Measurements from ENCODE around the gene IQCC.

IQCC gene

DNA sequence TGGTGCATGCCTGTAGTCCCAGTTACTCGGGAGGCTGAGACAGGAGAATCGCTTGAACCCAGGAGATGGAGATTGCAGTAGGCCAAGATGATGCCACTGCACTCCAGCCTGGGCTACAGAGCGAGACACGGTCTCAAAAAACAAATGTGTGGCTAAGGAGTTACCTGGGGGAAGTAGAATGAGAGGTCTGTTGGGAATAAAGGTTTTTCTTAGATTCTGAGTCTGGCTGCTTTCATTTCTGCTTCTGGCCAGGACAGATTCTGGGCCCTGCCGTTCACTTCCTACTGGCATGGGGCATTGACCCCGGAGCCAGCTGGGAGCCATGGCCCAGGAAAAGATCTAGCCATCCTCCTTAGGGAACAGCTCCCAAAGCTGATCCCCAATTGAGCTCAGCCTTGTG is 3.0 kb downstream of the IQCC start:
- ChIA-PET CTCF (interaction anchor here (0.5 kb wide), 1 partner anchor 108 kb away, joined by 5 read pairs; no protein-coding TSS in a partner anchor), POLR2A (interaction anchor here (0.6 to 1.4 kb wide), 7 partner anchors 8 to 136 kb away, joined by 3 to 8 read pairs (median 3); partner anchors contain the start of genes CCDC28B and TMEM39B)
- H3K27ac ChIP-seq (ENCODE audit: extremely low read depth, low read depth, low read length) = no peak overlapping the region
- peaks cover 0 to 46% of the 10 kb centered on the region in 2 experiments; a peak in 1 of 3 replicates for H3K36me3 ChIP-seq (ENCODE audit: control insufficient read depth in 2 of 2, insufficient read depth in 1 of 2, low read length in 2 of 2)
- no peak overlapping the region for H3K4me3 ChIP-seq (ENCODE audit: low read depth, low read length)
- no peaks in the 10 kb centered on the region for H3K9me3 ChIP-seq (ENCODE audit: control insufficient read depth, insufficient read depth, low read depth, low read length)
- no peak for TF ChIP-seq ZNF19 (tag by site-specific recombination; IDR thresholded peaks at IDR 0.05; ENCODE audit: low read depth)
- TF ChIP-seq ZNF624 (tag by site-specific recombination; IDR thresholded peaks at IDR 0.05) = no peak
- TF ChIP-seq RBAK (tag by site-specific recombination; IDR thresholded peaks at IDR 0.05) = no peak
- no peak for TF ChIP-seq OVOL3 (tag by site-specific recombination; IDR thresholded peaks at IDR 0.05)
- no peak for TF ChIP-seq ZBTB21 (tag by site-specific recombination; IDR thresholded peaks at IDR 0.05)
- 0 out of 2 replicates have a peak, but pooled peaks have one; percentile 20 for TF ChIP-seq MZF1 (tag by site-specific recombination; IDR thresholded peaks at IDR 0.05; ENCODE audit: borderline replicate concordance)
- TF ChIP-seq KLF8 (tag by site-specific recombination; IDR thresholded peaks at IDR 0.05) = no peak
- no peak for TF ChIP-seq TRIM28 (IDR thresholded peaks at IDR 0.05; ENCODE audit: borderline replicate concordance, low read length)
- peaks cover 4% of the 10 kb centered on the region for H3K4me1 ChIP-seq (ENCODE audit: control insufficient read depth, insufficient read depth, low read length)

- no peaks in the 10 kb centered on the region for H3K9me3 ChIP-seq (ENCODE audit: control insufficient read depth, insufficient read depth, low read depth, low read length)
- CTCF ChIA-PET = interaction anchor here (1.0 kb wide), 1 partner anchor 107 kb away, joined by 3 read pairs; no protein-coding TSS in a partner anchor
- H3K4me3 ChIP-seq (ENCODE audit: low read depth, low read length) = no peak within 1 kb of the TSS
- H3K27ac ChIP-seq (ENCODE audit: extremely low read depth, low read depth, low read length) = no peak within 1 kb of the TSS
- peaks cover 4% of the 10 kb centered on the region for H3K4me1 ChIP-seq (ENCODE audit: control insufficient read depth, insufficient read depth, low read length)
- H3K36me3 ChIP-seq (ENCODE audit: control insufficient read depth in 2 of 2, insufficient read depth in 1 of 2, low read length in 2 of 2) = peaks cover 0 to 43% of the 10 kb centered on the region in 2 experiments; a peak in 1 of 3 replicates
- POLR2A ChIA-PET = interaction anchor here (0.6 to 1.4 kb wide), 7 partner anchors 8 to 185 kb away, joined by 3 to 8 read pairs (median 3); partner anchors contain the start of genes BSDC1, CCDC28B and TMEM39B
- TF ChIP-seq MZF1 (tag by site-specific recombination; IDR thresholded peaks at IDR 0.05; ENCODE audit: borderline replicate concordance) (0 out of 2 replicates have a peak, but pooled peaks have one; percentile 6), ZSCAN5A (tag by site-specific recombination; IDR thresholded peaks at IDR 0.05) (no peak), ZNF433 (tag by site-specific recombination; IDR thresholded peaks at IDR 0.05; ENCODE audit: low read depth) (no peak), ZSCAN18 (tag by site-specific recombination; IDR thresholded peaks at IDR 0.05) (no peak), ZNF23 (tag by site-specific recombination; IDR thresholded peaks at IDR 0.05; ENCODE audit: borderline replicate concordance) (no peak), INSM2 (tag by site-specific recombination; IDR thresholded peaks at IDR 0.05) (peak; percentile 85), ZNF621 (tag by site-specific recombination; IDR thresholded peaks at IDR 0.05) (no peak), ZNF707 (tag by site-specific recombination; IDR thresholded peaks at IDR 0.05) (no peak), ZNF239 (tag by site-specific recombination; IDR thresholded peaks at IDR 0.05) (peak; percentile 88), ZNF600 (tag by site-specific recombination; IDR thresholded peaks at IDR 0.05) (peak; percentile 94), ZNF623 (tag by site-specific recombination; IDR thresholded peaks at IDR 0.05) (no peak), ZNF175 (tag by site-specific recombination; IDR thresholded peaks at IDR 0.05) (no peak), ZEB2 (tag by site-specific recombination; IDR thresholded peaks at IDR 0.05) (no peak), ZNF214 (tag by site-specific recombination; IDR thresholded peaks at IDR 0.05; ENCODE audit: borderline replicate concordance) (no peak), HOXC10 (CRISPR knock-in tag; IDR thresholded peaks at IDR 0.05) (no peak), ZNF701 (tag by site-specific recombination; IDR thresholded peaks at IDR 0.05) (no peak), ZNF626 (tag by site-specific recombination; IDR thresholded peaks at IDR 0.05) (no peak), ZNF16 (tag by site-specific recombination; IDR thresholded peaks at IDR 0.05; ENCODE audit: low read depth) (no peak), SCRT2 (tag by site-specific recombination; IDR thresholded peaks at IDR 0.05) (peak; percentile 84), ZNF394 (tag by site-specific recombination; IDR thresholded peaks at IDR 0.05; ENCODE audit: borderline replicate concordance) (no peak), PRDM1 (tag by site-specific recombination; IDR thresholded peaks at IDR 0.05) (no peak), ZNF10 (tag by site-specific recombination; IDR thresholded peaks at IDR 0.05) (no peak)
- TF ChIP-seq, protein P1, sequence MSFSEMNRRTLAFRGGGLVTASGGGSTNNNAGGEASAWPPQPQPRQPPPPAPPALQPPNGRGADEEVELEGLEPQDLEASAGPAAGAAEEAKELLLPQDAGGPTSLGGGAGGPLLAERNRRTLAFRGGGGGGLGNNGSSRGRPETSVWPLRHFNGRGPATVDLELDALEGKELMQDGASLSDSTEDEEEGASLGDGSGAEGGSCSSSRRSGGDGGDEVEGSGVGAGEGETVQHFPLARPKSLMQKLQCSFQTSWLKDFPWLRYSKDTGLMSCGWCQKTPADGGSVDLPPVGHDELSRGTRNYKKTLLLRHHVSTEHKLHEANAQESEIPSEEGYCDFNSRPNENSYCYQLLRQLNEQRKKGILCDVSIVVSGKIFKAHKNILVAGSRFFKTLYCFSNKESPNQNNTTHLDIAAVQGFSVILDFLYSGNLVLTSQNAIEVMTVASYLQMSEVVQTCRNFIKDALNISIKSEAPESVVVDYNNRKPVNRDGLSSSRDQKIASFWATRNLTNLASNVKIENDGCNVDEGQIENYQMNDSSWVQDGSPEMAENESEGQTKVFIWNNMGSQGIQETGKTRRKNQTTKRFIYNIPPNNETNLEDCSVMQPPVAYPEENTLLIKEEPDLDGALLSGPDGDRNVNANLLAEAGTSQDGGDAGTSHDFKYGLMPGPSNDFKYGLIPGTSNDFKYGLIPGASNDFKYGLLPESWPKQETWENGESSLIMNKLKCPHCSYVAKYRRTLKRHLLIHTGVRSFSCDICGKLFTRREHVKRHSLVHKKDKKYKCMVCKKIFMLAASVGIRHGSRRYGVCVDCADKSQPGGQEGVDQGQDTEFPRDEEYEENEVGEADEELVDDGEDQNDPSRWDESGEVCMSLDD (tag by site-specific recombination; IDR thresholded peaks at IDR 0.05) = no peak
Measured at GRCh38 chr1:32208891-32209328, 3.4 kb downstream of the IQCC start, which contains the start of gene DCDC2B. TSS of gene DCDC2B (plus strand) at chr1:32209089. CDS start at chr1:32209094, 5 bp downstream.
